ENCODE results near the gene HINT3.
"Not testable (repeated sequence)": the region's sequence is repeated elsewhere in the genome, so short reads cannot be mapped to it uniquely, and the experiment has no call there.

- not testable (repeated sequence) for TF ChIP-seq CTCF (IDR thresholded peaks at IDR 0.05; ENCODE audit: low read length); EZH2 (IDR thresholded peaks at IDR 0.05; ENCODE audit: borderline replicate concordance, low read length)
These were observed 66.9 kb downstream of the HINT3 start for GRCh38 chr6:126023474-126023873.

Measured in OCI-LY1 (cell line).